NCI-H1048 (cell line): Measurements from ENCODE around the gene DOCK10.
"Not testable (repeated sequence)": the region's sequence is repeated elsewhere in the genome, so short reads cannot be mapped to it uniquely, and the experiment has no call there.

ENCODE experiments used
- DNase-seq: peaks from one replicate; lab custom pipeline; 2025; lab: John Stamatoyannopoulos, UW

DOCK10 gene

GRCh38 chr2:224946895-224947294, 95.4 kb downstream of the DOCK10 start:
- DNase-seq = no peak

- DNase-seq = no peak
These were observed 97.3 kb downstream of the DOCK10 start for GRCh38 chr2:224944707-224945547.

GRCh38 chr2:224943601-224944041, 98.6 kb downstream of the DOCK10 start:
- not testable (repeated sequence) for DNase-seq

GRCh38 chr2:224941960-224942359, 100.3 kb downstream of the DOCK10 start:
- DNase-seq = no peak

DNA sequence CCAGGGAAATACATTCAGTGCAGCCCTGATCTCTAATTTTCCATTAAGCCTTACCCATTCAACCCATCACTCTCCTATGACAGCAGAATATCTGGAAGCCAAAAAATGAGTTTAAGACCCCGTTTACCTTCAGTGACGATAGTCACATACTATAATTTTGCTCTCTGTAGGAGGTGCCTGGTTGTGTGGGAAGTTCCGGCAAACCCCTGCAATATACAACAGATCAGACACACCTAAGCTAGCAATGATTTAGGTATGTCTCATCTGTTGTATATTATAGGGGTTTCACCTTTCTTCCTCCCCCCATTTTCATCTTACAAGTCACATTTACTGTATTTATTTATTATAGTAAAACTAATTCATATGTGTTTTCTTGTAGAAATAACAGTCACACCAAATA, 101.7 kb downstream of the DOCK10 start:
- DNase-seq = no peak

DNA sequence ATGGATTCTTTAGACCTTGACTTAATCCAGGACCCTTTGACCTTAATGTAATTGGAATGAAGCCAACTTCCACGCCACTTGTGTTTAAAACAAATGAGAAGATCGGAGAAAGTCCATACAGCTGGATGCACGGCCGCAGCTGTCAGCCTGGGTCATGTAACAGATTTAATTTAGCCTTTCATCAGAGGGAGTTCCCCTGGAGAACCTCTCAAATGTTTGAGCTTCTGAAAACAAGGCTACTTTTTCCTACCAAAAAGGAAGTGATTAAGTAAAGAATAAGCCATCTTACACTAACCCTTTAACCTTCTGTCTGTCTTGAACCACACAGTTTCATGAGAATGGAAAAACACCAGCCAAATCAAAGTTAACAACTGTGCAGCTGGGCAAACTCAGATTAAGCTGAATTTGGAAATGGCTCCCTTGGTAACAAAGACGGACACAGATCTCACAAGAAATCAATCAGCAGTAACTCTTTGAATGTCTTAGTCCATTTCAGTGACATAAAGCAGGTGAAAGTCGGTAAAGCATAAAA, 103.6 kb downstream of the DOCK10 start:
- no peak for DNase-seq

- DNase-seq = no peak
These were observed 104.4 kb downstream of the DOCK10 start for GRCh38 chr2:224937887-224938286.

DNA sequence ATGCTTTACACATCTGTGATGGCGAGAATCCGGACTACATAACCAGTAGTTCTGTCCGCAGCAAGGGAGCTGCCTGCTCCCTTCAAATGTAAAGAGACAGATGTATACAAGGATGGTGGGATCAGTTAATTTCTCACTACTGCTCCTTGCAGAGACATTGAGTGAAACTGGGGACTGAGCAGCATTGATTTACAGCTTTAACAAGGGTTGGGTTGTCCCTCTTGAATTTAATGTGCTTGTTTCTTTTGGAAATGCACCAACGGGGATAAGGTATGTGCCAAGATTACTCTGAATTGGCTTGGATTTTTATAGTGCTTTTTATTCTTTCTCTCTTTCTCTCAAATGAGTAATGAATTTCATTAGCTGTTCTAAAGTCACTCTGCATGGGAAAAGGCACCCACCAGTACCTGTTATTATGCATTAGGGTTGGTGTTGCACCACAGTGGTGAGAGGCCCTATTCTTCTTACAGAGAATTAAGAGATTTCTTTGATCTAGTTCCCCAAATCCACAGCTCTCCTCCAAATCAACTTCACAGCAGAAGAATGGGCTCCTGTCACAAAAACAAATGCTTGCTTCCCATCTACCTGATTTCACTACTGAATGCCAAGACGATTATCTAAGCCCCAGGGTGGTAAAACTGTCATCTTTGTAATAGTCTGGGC, 107.6 kb downstream of the DOCK10 start:
- DNase-seq = no peak

DNA sequence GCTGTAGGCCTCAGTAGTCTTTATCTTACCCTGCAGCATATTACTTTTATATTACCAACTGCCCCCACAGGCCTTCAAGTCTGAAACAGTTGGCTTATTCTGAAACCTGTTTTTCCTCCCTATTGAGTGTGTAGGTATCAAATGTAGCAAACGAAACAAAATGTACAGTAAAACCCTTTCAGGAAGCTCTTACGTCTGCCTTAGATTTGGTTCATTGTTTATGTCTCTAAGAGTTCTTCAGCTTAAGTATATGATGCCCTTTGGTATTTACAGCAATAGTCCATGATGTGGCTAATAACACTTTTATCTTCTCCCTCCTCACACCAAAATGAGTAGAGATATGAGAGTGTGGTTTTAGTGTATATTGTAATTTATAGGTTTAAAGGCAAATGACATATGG, 108.8 kb downstream of the DOCK10 start:
- no peak for DNase-seq

DNA sequence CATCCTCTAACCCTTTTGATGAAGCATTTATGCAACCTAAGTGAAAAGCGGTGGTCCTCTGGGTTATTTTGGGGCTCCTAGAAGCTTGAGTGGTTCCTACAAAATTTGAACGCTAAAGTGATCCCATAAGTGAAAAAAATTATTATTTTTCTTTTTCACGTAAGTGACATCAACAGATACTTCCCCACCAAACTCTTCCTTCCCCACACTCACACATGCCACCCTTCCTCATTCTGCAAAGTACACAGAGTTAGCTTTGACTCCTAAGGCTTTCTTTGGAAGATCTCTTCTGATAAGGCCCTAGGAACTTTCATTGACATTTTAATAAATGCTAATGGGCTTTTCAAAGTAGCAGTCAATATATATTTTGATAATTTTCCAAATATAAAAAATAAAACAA, 109.7 kb downstream of the DOCK10 start:
- no peak for DNase-seq

- DNase-seq = no peak
These were observed 110.3 kb downstream of the DOCK10 start for GRCh38 chr2:224931956-224932355.

- DNase-seq = no peak
These were observed 111.3 kb downstream of the DOCK10 start for GRCh38 chr2:224930990-224931389.

DNA sequence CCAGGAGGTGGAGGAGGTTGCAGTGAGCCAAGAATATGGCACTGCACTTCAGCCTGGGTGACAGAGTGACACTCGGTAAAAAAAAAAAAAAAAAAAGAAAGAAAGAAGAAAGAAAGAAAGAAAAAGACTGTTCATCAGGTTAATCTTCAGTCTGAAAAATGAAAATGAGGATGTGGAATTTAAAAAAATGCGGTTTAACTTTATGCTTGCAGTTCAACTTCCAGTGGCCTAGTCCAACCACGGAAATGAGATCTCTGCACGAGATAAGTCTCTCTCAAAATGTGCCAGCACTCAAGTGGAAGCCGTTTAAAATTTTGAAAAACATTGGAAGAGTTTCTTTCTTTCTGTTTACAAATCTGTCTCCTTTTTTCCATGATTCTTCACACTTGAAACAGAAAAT, 112.1 kb downstream of the DOCK10 start:
- no peak for DNase-seq

GRCh38 chr2:224929512-224929911, 112.8 kb downstream of the DOCK10 start:
- no peak for DNase-seq

GRCh38 chr2:224927646-224928173, 114.6 kb downstream of the DOCK10 start:
- no peak for DNase-seq

GRCh38 chr2:224927011-224927410, 115.3 kb downstream of the DOCK10 start:
- DNase-seq = no peak

GRCh38 chr2:224925810-224926100, 116.5 kb downstream of the DOCK10 start:
- DNase-seq = no peak

DNA sequence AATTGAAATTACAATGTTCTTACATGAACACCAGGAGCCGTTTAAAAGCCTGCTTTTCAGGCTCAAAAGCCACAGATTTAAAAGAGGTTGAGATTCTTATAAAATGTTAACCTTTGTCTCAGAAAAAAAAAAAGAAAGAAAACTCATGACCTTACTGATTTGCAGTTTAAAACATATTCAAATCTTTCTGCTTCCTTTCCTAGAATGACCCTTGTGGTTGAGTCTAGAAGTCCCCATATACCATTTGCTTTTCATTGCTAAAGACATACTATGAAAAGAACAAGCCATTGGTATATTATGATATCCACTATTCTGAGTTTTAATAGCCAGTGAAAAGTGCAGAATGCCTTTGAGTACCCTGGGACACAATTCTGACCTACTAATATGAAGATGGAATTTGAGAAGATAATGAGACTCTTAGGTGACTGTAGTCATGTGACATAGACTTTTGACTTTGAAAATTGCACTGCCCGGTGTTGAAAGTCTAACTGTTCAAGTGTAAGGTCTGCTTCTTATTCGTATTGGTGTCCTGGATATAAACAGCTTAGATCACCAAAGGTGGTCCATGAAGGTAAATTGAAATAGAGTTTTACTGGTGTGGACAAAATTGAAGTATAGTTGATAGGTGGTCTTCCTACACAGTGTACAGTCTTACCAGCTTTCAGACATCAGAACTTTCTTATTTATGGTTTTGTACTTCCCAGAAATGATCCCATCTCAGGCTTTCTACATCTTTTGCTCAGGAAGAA, 117.0 kb downstream of the DOCK10 start:
- DNase-seq = no peak

DNA sequence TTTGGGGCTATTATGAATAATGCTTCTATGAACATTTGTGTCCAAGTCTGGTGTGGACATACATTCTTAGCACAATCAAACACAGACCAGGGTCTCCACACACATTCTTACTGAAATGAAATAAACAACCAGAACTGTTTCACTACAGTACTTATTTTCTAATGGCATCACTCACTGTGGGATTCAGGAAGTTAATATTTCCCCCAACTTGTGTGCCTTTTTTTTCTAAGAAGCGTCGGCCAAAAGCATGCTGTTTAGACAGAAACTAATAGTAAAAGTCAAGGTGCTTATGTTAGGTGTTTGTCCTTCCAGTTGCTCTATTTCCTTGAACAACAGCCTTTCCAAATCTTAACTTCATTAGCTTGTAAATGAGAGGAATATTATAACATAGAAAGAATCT, 117.6 kb downstream of the DOCK10 start:
- DNase-seq = no peak

- no peak for DNase-seq
These were observed 120.0 kb downstream of the DOCK10 start for GRCh38 chr2:224922142-224922727.

GRCh38 chr2:224919472-224920110, 122.7 kb downstream of the DOCK10 start:
- no peak for DNase-seq
